Measurements from ENCODE around the gene SLC2A1. TPM values are rescaled to one million over a fixed set of nuclear protein-coding genes. Genes with fewer than 3 reads are reported as not detected.
A peak's percentile ranks its signal among the peaks of the same experiment; 100 is the strongest.

SLC2A1 gene
- total and polyA plus RNA-seq, 9 of the 15 experiments (the other 6 are each of a cell fraction or from before 2014, with no cell fraction given), result 12.6 to 153 (median 48.0) TPM

GRCh38 chr1:42958488-42959319 lies at the start of gene SLC2A1 (continued):
- TF ChIP-seq SUPT5H (IDR thresholded peaks at IDR 0.05) (peak; percentile 97), ZNF408 (CRISPR knock-in tag; IDR thresholded peaks at IDR 0.05; ENCODE audit: low read depth) (no peak), ZNF75A (CRISPR knock-in tag; IDR thresholded peaks at IDR 0.05) (no peak), ZFP30 (CRISPR knock-in tag; IDR thresholded peaks at IDR 0.05; ENCODE audit: borderline replicate concordance) (no peak), ZNF282 (CRISPR knock-in tag; IDR thresholded peaks at IDR 0.05) (no peak), CUX1 (CRISPR knock-in tag; IDR thresholded peaks at IDR 0.05) (no peak), LCOR (CRISPR knock-in tag; IDR thresholded peaks at IDR 0.05) (0 out of 2 replicates have a peak, but pooled peaks have one; percentile 24), CBFA2T2 (conservative IDR thresholded peaks at IDR 0.05) (no peak), ADNP (tag; IDR thresholded peaks at IDR 0.05) (no peak), ZBED1 (IDR thresholded peaks at IDR 0.05) (peak; percentile 73; the same call in 1 of the 2 replicates), BHLHE40 (IDR thresholded peaks at IDR 0.05; ENCODE audit: low read length) (peak; percentile 73), BMI1 (IDR thresholded peaks at IDR 0.05; ENCODE audit: low read length) (no peak), YY1 (IDR thresholded peaks at IDR 0.05; ENCODE audit: borderline replicate concordance in 1 of 3, control insufficient read depth in 1 of 3, extremely low read depth in 1 of 3, insufficient read depth in 3 of 3, insufficient read length in 1 of 3, insufficient replicate concordance in 2 of 3, low read depth in 1 of 3, low read length in 2 of 3) (peak in 2 of 3 experiments; percentile 30 to 78), RHOXF2B (CRISPR knock-in tag; conservative IDR thresholded peaks at IDR 0.05) (no peak), DMBX1 (CRISPR knock-in tag; IDR thresholded peaks at IDR 0.05; ENCODE audit: borderline replicate concordance) (peak; percentile 51; the same call in 1 of the 2 replicates), IRF1 (CRISPR knock-in tag; IDR thresholded peaks at IDR 0.05; ENCODE audit: borderline replicate concordance) (no peak), CREBBP (IDR thresholded peaks at IDR 0.05; ENCODE audit: low read depth, low read length) (no peak), CHCHD3 (CRISPR knock-in tag; IDR thresholded peaks at IDR 0.05) (no peak), ZNF436 (CRISPR knock-in tag; IDR thresholded peaks at IDR 0.05) (no peak; the same call in 1 of the 2 replicates)
